Stimulated activated CD8-positive, alpha-beta memory T cell treated with anti-CD3 and anti-CD28 coated beads, Interleukin-4, amount 100 ng/mL, for 4 hours (primary cell): Measurements from ENCODE around the gene PPP1R36.
"Not testable (repeated sequence)": the region's sequence is repeated elsewhere in the genome, so short reads cannot be mapped to it uniquely, and the experiment has no call there.

Experiments
- DNase-seq, 2 donors: peaks; one replicate each; pipeline ENCODE4 v3.0.0-alpha.2; 2020; ENCODE audit warnings: low read depth in 2 of 2, low spot score in 1 of 2

The PPP1R36 gene

DNA sequence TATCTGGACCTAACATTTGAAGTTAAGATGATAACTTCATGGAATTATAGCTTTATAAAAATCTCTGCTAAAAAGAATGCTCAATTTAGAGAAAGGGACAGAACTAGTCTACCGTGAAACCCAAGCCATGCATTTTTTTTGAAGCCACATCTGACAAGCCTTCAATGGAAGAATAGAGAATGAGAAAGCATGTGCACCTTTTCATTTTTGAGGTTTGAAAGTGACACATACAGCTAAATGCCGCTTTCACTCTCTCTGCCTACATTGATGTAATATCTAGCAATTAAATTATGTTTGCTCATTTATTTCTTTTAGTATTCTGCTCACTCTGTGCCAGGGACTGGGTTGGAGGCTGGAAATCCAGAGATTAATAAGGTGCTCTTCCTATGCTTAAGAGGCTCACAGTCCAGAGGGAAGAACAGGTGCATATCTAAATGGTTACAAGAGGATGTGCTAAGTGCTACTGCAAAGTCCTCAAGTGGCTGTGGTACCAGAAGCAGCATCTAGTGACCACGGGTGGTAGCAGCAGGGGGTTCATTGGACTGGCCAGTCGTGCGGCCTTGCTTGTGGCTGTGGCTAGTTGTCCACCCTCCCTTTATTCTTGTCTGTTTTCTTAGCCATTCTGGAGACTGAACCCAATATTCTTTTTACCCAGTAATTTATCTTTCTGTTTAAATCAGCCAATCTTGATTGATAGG lies 60.4 kb downstream of the PPP1R36 start:
- DNase-seq: no peak

GRCh38 chr14:64611358-64612020 lies 61.7 kb downstream of the PPP1R36 start:
- no peak for DNase-seq

DNA sequence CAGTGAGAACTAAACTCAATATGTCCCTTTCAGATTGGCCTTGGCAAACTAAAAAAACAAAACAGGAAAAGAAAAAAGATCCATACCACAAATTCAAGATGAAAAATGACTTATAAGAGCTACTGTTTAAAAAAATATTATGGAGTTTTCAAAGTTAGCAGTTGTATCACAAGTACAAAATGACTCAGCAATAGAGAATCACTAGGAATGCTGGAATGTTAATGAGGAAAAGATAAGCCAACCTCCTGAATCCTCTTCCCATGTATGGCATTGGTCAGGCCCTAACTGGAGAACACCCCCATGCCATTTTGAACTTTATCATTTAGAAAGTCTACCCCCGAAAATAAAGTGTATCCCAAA lies 62.2 kb downstream of the PPP1R36 start:
- DNase-seq: no peak

DNA sequence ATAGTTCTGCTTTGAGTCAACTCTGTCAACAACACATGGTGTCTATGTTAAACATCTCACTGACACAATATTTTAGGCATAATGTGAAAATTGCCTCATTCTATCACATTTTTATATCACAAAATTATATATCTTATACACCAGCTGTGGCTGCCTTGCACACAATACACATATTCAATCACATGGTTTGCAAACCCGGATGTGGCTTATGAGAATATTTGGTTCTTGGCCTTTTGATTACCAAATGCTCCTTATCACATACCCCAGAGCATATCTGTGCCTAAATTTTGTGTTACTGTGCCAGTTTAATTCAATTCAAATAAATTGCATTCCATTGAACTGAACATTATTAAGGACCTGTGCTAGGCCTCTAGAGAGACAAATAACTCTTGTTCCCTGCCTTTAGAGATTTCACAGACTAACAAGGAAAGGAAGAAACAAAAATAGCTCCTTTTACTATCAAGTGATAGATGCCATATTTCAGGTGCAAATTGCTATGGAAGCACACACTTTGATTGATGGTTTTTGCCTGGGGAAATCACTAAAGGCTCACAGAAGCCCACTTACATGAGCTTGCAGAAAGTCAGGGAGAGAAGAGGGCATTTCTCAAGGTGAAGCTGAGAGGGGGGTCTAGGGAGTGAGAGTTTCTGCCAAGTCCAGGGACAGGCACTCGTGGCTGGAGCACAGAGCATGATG lies 63.4 kb downstream of the PPP1R36 start:
- DNase-seq: no peak

GRCh38 chr14:64614166-64614565 lies 64.4 kb downstream of the PPP1R36 start:
- no peak for DNase-seq

- DNase-seq: no peak
Measured at GRCh38 chr14:64614805-64615391, 65.1 kb downstream of the PPP1R36 start.

- DNase-seq: not testable (repeated sequence)
Measured at GRCh38 chr14:64617872-64618408, 68.2 kb downstream of the PPP1R36 start.

- DNase-seq: no peak
Measured at GRCh38 chr14:64620910-64621309, 71.1 kb downstream of the PPP1R36 start.

GRCh38 chr14:64623554-64624165 lies 73.9 kb downstream of the PPP1R36 start:
- no peak for DNase-seq

DNA sequence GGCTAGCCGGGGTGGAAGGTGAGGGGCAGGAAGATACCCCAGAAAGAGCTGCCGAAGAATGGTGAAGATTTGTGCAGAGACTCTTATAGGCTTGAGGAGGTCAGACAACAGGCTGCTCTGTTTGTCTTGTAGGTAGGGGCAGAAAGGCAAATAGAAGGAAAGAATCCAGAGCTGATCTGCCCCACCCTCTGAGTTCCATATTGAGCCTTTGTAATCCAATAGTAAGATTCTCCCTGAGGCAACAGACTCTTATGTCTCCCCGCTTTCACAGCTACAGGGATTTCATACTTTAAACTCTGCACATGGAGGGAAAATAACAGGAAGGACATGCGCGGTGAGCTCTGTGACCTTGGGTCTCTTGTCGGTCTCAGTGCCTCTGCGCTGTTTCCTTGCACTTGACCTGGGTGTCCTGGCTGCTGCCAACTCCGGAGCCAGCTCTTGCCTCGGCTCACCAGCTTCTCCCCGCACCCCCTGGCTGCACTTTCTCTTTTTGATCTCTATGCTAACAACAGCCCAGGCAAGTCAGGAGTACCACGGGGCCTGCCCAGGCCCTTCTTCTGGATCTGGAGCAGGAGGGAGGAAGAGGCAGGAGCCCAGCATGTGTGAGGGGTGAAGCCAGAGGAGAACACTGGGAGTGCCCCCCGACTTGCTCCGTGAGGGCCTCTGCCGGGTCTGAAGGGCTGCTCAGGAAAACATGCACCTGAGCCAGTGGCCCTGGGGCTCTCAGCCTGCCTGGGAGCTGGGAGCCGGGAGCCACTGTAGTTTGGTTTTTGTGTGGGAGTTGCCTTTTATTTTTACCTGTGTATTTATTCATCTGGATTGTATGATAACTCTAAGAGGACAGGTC lies 75.8 kb downstream of the PPP1R36 start:
- no peak for DNase-seq

GRCh38 chr14:64628940-64629408 lies 79.2 kb downstream of the PPP1R36 start:
- DNase-seq: no peak

DNA sequence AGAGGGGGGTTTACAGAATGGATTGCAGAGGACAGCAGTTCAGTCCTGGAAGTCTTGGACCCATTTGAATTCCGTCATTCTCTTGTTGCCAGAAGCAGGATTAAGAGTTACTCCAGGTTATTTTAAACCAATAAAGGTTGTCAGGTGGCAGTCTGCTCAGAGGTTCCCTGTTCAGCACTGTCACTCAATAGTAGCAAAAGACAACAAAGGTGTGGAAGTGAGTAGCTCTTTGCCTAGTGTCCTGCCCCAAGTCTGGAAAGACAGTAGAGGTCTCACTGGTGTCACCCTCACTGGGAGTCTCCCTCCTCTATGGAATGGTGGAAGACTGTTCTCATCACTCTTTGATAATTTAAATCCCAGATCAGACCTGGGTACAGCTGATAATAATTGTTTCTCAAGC lies 81.0 kb downstream of the PPP1R36 start:
- no peak for DNase-seq

- not testable (repeated sequence) for DNase-seq
Measured at GRCh38 chr14:64631222-64631621, 81.5 kb downstream of the PPP1R36 start.

DNA sequence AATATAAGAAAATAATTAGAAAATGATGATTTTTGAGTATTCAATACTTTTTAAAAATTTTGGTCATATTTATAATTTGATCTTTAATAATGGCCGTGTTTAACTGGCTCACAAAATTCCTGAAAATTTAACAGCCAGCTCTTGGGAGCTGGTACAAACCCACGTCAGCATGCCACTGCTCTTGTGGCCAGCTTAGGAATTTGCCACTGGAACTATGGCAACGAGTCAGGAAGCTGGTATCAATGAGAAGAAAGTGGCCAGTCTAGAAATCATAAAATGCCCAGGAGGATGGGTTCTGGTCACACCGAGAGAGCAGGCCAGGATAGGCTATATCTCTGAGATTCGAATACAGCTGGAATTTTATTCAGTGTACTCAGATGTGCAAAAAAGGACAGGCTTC lies 82.3 kb downstream of the PPP1R36 start:
- no peak for DNase-seq

GRCh38 chr14:64634558-64634957 lies 84.8 kb downstream of the PPP1R36 start:
- no peak for DNase-seq

DNA sequence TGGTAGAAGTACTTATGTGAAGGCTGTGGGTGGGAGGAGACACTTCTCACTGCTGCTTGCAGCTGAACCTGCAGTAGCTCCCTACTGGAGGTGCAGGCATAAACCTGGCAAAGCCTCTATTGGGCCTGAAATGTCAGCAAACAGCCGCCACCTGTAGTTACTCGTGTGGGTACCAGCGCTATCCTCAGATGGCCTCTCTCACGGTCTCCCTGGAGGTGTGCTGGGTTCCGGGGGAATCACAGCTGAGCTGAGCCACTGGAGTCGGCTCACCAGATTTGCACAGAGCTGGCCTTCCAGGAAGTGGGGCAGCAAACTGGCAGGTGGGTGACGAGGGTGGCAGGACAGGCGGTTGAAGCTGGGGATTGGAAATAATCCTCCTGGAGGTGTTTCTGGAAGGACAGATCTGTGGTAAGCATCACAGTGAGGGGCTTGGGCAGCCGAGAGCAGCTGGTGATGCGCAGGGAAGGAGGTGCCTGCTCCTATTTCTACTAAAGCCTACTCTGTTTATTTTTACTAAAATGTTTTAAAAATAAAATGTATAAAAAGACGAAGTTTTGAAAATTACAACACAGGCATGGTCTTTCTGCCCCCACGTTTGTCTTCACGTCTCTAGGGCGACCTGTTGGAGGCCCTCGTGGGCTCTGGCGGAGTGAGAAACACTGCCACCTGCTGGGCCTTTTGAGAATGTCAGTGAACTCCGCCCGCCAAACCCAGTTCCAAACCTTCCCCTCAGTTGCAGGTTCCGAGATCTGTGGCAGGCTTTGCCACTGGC lies 86.6 kb downstream of the PPP1R36 start:
- DNase-seq: peak; percentile 26 to 49

DNA sequence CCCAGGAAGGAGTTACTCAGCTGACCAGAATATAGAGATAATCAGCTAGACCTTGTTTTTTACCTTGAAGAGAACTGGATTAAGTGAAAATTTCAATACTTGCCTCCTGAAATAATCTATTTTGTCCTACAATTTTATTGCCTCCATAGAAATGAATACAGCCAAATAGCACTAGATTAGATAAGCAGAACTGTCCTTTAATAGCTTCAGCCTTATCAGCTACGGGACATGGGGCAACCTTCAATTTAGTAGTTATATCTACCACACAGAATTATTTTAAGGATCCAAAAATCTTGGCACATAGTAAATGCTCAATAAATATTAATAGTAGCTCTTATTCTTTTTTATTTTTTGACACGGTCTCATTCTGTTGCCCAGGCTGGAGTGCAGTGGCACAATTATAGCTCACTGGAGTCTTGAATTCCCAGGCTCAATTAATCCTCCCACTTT lies 87.2 kb downstream of the PPP1R36 start:
- no peak for DNase-seq

DNA sequence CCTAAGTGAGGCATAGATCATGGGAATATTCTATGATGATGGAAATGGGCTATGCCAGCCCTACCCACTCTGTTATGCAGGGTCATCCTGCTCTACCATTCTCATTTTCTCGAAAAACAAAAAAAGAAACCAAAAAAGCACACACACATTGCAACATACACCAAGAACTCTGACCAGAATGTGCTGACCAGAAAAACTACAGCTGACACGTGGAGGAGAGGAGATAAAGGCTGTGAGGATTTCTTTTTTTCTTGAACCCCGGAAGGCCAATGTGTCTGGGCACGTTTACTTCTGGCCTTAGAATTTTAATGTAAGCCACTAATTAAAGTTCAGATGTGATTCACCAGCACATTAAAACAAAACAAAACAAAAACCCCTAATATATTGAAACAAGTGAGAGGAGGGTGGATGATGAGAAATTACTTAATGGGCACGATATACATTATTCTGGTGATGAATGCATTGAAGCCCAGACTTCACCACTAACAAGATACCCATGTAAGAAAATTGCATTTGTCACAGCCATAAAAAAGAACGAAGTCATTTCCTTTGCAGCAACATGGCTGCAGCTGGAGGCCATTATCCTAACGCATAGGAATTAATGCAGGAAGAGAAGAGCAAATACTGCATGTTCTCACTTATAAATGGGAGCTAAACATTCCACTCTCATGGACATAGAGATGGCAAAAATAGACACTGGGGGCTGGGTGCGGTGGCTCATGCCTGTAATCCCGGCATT lies 88.1 kb downstream of the PPP1R36 start:
- DNase-seq: no peak

DNA sequence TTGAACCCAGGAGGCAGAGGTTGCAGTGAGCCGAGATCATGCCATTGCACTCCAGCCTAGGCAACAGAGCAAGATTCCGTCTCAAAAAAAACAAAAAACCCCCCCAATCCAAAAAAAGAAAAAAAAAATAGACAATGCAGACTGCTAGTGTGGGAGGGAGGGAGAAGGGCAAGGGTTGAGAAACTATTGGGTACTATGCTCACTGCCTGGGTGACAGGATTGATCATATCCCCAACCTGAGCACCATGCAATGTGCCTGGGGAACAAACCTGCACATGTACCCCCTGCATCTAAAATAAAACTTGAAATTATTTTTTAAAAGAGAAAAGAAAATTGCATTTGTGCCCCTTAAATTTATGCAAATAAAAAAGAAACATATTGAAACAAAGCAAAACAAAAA lies 88.9 kb downstream of the PPP1R36 start:
- no peak for DNase-seq
